Transverse colon (tissue), 4 donors: ENCODE data around the gene CAMTA1. TPM values are rescaled to one million over a fixed set of nuclear protein-coding genes. Genes with fewer than 3 reads are reported as not detected.

Experiments used
- DNase-seq: peaks from one replicate; pipeline ENCODE4 v3.0.0-alpha.2; 2019
- H3K27ac ChIP-seq, 4 donors: fragments of 200-600 bp; sonication (generic); 2 replicates each; pipeline ENCODE4 v1.5.1; 2016 to 2018; ENCODE audit warnings: inconsistent platforms in 4 of 4
- H3K27me3 ChIP-seq: fragments of 200-600 bp; sonication (generic); 2 replicates; pipeline ENCODE4 v1.5.1; 2017; ENCODE audit warnings: inconsistent platforms
- H3K36me3 ChIP-seq, 4 donors: fragments of 200-600 bp; sonication (generic); 2 replicates each; pipeline ENCODE4 v1.5.1; 2017 to 2019; ENCODE audit warnings: inconsistent platforms in 4 of 4
- H3K4me1 ChIP-seq, 4 donors: fragments of 200-600 bp; sonication (generic); 2 replicates each; pipeline ENCODE4 v1.5.1; 2017 to 2020; ENCODE audit warnings: inconsistent platforms in 4 of 4
- H3K4me3 ChIP-seq, 4 donors: fragments of 200-600 bp; sonication (generic); 1 replicate in 1 of 4; 2 replicates in 3 of 4; pipeline versions ENCODE4 v1.5.1 to v1.6.1; 2017 to 2019; ENCODE audit warnings: inconsistent platforms in 4 of 4
- H3K9me3 ChIP-seq, 2 donors: fragments of 200-600 bp; sonication (generic); 2 replicates each; pipeline ENCODE4 v1.5.1; 2017 to 2019; ENCODE audit warnings: inconsistent platforms in 2 of 2
- CTCF ChIP-seq, 5 experiments: fragments of 200-600 bp in 3 of 5; fragments of 450-650 bp in 2 of 5; sonication (generic) in 3 of 5; IDR thresholded peaks; 1 replicate in 2 of 5; 2 replicates in 3 of 5; pipeline ENCODE4 v1.5.1; 2016 to 2017; ENCODE audit warnings: antibody characterized with exemption in 5 of 5, inconsistent platforms in 3 of 5, mild to moderate bottlenecking in 2 of 5, moderate library complexity in 1 of 5
- EP300 ChIP-seq: sonication (generic); formaldehyde crosslinking; IDR thresholded peaks from one replicate; pipeline ENCODE4 v1.6.1; 2017; ENCODE audit warnings: antibody characterized with exemption, low read depth
- POLR2A ChIP-seq: fragments of 450-650 bp; IDR thresholded peaks from one replicate; pipeline ENCODE4 v1.6.1; 2016; ENCODE audit warnings: antibody characterized with exemption, mild to moderate bottlenecking, moderate library complexity
- POLR2AphosphoS5 ChIP-seq, 3 donors: sonication (generic); formaldehyde crosslinking; IDR thresholded peaks; one replicate each; pipeline ENCODE4 v1.6.1; 2016; ENCODE audit warnings: antibody characterized with exemption in 3 of 3
- WGBS, 2 donors: methylation state at CpG; one replicate each; pipeline ENCODE4 v1.1.5; 2018; ENCODE audit warnings: low coverage in 1 of 2; 5-methylcytosine and 5-hydroxymethylcytosine counted together
- in situ Hi-C, 4 donors: fragments of 200-750 bp; cut with MboI; loops; one replicate each; pipeline versions ENCODE4 v1.15.0 to v1.15.1; 2017; ENCODE audit warnings: low sequenced_read_pairs in 3 of 4, low pct_ligation_motif_present in 1 of 4, low pct_unique_long_range_greater_than_20kb in 1 of 4
- intact Hi-C: fragments of 100-400 bp; cut with DNase I; formaldehyde crosslinking; loops from one replicate; pipeline ENCODE4 v1.15.1; 2023; ENCODE audit warnings: low total_unique reads
- total RNA-seq, 4 donors: library from RNA; depleted of rRNA; stranded (reverse); fragments of >200 nt; gene quantifications; one replicate each; pipeline ENCODE4 v1.1.0, GENCODE V29; 2016

The CAMTA1 gene
- total RNA-seq, 4 donors from 2014 or later, result 93.8 to 268 (median 130) TPM

DNA sequence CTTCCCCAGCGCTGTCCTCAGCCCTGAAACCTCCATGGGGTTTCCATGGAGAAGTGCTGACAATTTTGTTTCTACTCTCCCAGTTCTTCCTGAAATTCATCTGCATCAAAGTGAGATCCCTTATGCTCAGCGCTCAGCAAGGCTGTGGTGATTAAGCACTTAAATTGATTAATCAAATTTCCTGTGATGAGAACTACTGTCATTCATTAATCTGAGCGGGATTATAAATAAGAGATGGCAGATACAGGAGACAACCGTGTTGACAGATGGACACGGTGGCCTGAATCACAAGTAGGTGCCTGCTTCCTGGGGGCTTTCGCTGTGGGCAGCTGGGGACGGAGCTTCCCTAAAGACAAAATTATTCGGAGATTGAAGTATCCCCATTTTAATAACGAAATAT is 656.8 kb downstream of the CAMTA1 start:
- Histone ChIP-seq H3K4me3 (no peak overlapping the region), H3K27me3 (no peaks in the 10 kb centered on the region), H3K4me1 (no peaks in the 10 kb centered on the region), H3K9me3 (no peaks in the 10 kb centered on the region), H3K36me3 (no peaks in the 10 kb centered on the region), H3K27ac (no peak overlapping the region)
- intact Hi-C loops, result no loop called here
- 84 to 96% methylated on average over 8 to 9 of the region's 9 CpGs for WGBS, 2 donors
- in situ Hi-C loops, result no loop called here
- TF ChIP-seq CTCF (IDR thresholded peaks at IDR 0.05) (no peak), POLR2AphosphoS5 (IDR thresholded peaks at IDR 0.05) (no peak), POLR2A (no peak), EP300 (no peak)
- DNase-seq, result no peak

- TF ChIP-seq EP300, result no peak
- no peak for TF ChIP-seq CTCF (IDR thresholded peaks at IDR 0.05)
- no peak for TF ChIP-seq POLR2A
- TF ChIP-seq POLR2AphosphoS5 (IDR thresholded peaks at IDR 0.05), result no peak
- intact Hi-C loops, result no loop called here
Observed at GRCh38 chr1:7442918-7443317, 657.7 kb downstream of the CAMTA1 start.

GRCh38 chr1:7444363-7444762 is 659.1 kb downstream of the CAMTA1 start:
- DNase-seq, result no peak
- Histone ChIP-seq H3K4me1 (no peaks in the 10 kb centered on the region), H3K27me3 (no peaks in the 10 kb centered on the region), H3K27ac (no peak overlapping the region), H3K36me3 (no peaks in the 10 kb centered on the region), H3K4me3 (no peak overlapping the region), H3K9me3 (no peaks in the 10 kb centered on the region)
- in situ Hi-C loops, result no loop called here
- WGBS, 2 donors, result 66% methylated on average over 3 of the region's 4 CpGs; no CpG with 5 or more reads in 1 of the 2 donors
- intact Hi-C loops, result no loop called here
- TF ChIP-seq POLR2AphosphoS5 (IDR thresholded peaks at IDR 0.05) (no peak), EP300 (no peak), POLR2A (no peak)

More at GRCh38 chr1:7442918-7443317, 657.7 kb downstream of the CAMTA1 start:
- Histone ChIP-seq H3K4me1 (no peaks in the 10 kb centered on the region), H3K4me3 (no peak overlapping the region), H3K9me3 (no peaks in the 10 kb centered on the region), H3K27ac (no peak overlapping the region), H3K27me3 (no peaks in the 10 kb centered on the region), H3K36me3 (no peaks in the 10 kb centered on the region)
- 86 to 90% methylated on average over 2 to 6 of the region's 6 CpGs for WGBS, 2 donors
- DNase-seq, result no peak
- in situ Hi-C loops, result no loop called here

DNA sequence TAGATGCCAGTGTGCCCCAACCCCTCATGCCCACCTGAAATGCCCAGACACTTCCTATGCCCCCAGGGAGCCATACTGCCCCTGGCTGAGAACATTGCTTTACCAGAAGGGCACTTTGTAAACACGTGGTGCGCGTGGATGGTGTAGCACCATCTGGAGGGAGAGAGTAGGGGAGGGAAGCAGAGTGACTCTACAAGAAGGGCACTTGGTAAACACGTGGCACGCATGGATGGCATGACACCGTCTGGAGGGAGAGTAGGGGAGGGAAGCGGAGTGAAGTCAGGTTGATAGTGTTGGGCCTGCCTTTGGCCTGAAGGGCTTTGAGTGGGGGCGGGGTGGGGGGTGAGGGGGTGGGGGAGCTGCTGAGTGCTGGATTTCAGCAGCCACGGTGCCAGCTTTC is 661.8 kb downstream of the CAMTA1 start:
- no peak for TF ChIP-seq POLR2A
- TF ChIP-seq POLR2AphosphoS5 (IDR thresholded peaks at IDR 0.05), result no peak
- TF ChIP-seq CTCF (IDR thresholded peaks at IDR 0.05), result no peak
- TF ChIP-seq EP300, result no peak
- Histone ChIP-seq H3K4me1 (no peaks in the 10 kb centered on the region), H3K27me3 (no peaks in the 10 kb centered on the region), H3K9me3 (no peaks in the 10 kb centered on the region), H3K27ac (no peak overlapping the region), H3K36me3 (no peaks in the 10 kb centered on the region), H3K4me3 (no peak overlapping the region)
- no peak for DNase-seq
- WGBS, 2 donors, result 71% methylated on average over 9 of the region's 9 CpGs; no CpG with 5 or more reads in 1 of the 2 donors
- intact Hi-C loops (no loop called here), in situ Hi-C loops (no loop called here)

DNA sequence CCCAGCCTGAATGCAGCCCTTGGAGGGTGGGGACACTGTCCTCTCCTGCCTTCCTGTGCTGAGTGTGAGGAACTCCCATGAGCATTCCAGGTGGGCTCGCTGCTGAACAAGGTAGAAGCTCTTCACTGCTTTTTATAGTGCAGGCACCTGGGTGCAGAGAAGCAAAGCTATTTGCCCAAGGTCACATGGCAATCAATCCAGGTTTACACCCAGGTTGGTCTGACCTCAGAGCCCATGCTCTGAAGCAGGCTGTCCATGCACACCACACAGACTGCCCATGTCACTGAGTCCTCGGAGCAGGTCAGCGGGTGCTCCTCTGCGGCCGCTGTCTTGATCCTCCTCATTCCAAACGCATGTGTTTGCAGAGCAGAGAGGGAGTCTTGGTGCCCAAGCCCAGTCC is 662.5 kb downstream of the CAMTA1 start:
- TF ChIP-seq CTCF (IDR thresholded peaks at IDR 0.05) (no peak), POLR2A (no peak), EP300 (no peak), POLR2AphosphoS5 (IDR thresholded peaks at IDR 0.05) (no peak)
- Histone ChIP-seq H3K27me3 (no peaks in the 10 kb centered on the region), H3K27ac (no peak overlapping the region), H3K9me3 (no peaks in the 10 kb centered on the region), H3K4me3 (no peak overlapping the region), H3K4me1 (no peaks in the 10 kb centered on the region), H3K36me3 (no peaks in the 10 kb centered on the region)
- in situ Hi-C loops, result no loop called here
- intact Hi-C loops, result no loop called here
- 82% methylated on average over 6 of the region's 6 CpGs; no CpG with 5 or more reads in 1 of the 2 donors for WGBS, 2 donors
- no peak for DNase-seq
